Stomach (tissue), 4 donors: ENCODE measurements around the gene NRG3.

ENCODE experiments used
- EP300 ChIP-seq: sonication (generic); formaldehyde crosslinking; IDR thresholded peaks from one replicate; pipeline ENCODE4 v1.6.1; 2017; ENCODE audit warnings: antibody characterized with exemption
- POLR2A ChIP-seq, 4 donors: fragments of 450-650 bp; IDR thresholded peaks; one replicate each; pipeline ENCODE4 v1.6.1; 2016; ENCODE audit warnings: antibody characterized with exemption in 4 of 4, control low read depth in 2 of 4, mild to moderate bottlenecking in 1 of 4, moderate library complexity in 1 of 4
- TF ChIP-seq, protein P1 (sequence below), 7 experiments: fragments of 450-650 bp in 4 of 7; fragments of 200-600 bp in 3 of 7; sonication (generic) in 3 of 7; IDR thresholded peaks; one replicate each; pipeline ENCODE4 v1.5.1; 2016 to 2019; ENCODE audit warnings: antibody characterized with exemption in 7 of 7, control low read depth in 2 of 7, mild to moderate bottlenecking in 1 of 7

DNA sequence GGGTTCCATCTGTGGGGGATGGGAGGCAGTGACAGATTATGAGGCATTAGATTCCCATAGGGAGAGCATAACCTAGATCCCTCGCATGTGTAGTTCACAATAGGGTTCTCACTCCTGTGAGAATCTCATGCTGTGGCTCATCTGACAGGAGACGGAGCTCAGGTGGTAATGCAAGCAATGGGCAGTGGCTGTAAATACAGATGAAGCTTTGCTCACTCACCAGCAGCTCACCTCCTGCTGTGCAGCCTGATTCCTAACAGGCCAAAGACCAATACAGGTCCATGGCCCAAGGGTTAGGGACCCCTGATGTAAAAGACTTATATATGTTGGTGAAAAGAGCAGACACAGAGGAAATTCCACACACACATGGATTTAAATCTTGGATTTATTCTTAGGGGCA, 370.2 kb downstream of the NRG3 start:
- TF ChIP-seq POLR2A (IDR thresholded peaks at IDR 0.05) (no peak), EP300 (no peak)
- TF ChIP-seq, protein P1, sequence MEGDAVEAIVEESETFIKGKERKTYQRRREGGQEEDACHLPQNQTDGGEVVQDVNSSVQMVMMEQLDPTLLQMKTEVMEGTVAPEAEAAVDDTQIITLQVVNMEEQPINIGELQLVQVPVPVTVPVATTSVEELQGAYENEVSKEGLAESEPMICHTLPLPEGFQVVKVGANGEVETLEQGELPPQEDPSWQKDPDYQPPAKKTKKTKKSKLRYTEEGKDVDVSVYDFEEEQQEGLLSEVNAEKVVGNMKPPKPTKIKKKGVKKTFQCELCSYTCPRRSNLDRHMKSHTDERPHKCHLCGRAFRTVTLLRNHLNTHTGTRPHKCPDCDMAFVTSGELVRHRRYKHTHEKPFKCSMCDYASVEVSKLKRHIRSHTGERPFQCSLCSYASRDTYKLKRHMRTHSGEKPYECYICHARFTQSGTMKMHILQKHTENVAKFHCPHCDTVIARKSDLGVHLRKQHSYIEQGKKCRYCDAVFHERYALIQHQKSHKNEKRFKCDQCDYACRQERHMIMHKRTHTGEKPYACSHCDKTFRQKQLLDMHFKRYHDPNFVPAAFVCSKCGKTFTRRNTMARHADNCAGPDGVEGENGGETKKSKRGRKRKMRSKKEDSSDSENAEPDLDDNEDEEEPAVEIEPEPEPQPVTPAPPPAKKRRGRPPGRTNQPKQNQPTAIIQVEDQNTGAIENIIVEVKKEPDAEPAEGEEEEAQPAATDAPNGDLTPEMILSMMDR (IDR thresholded peaks at IDR 0.05), result no peak
